CD14-positive monocyte (primary cell): ENCODE measurements around the gene TMEM174. TPM values are rescaled to one million over a fixed set of nuclear protein-coding genes. Genes with fewer than 3 reads are reported as not detected.

Experiments used
- DNase-seq, 3 donors: peaks; one replicate each; pipeline ENCODE4 v3.0.0-alpha.2; 2011 to 2022
- H2AFZ ChIP-seq: 2 replicates; pipeline ENCODE4 v1.6.0; 2012; ENCODE audit warnings: mild to moderate bottlenecking, low read depth, low read length, inconsistent platforms; ENCODE audit not compliant: insufficient read depth, poor library complexity, severe bottlenecking
- H3K27ac ChIP-seq, 2 donors: 1 replicate in 1 of 2; 2 replicates in 1 of 2; pipeline ENCODE4 v1.5.1; 2012 to 2013; ENCODE audit warnings: low read length in 2 of 2, control low read depth in 1 of 2, inconsistent platforms in 1 of 2, low read depth in 1 of 2, mild to moderate bottlenecking in 1 of 2
- H3K27me3 ChIP-seq, 2 donors: one replicate each; pipeline versions ENCODE4 v1.6.0 to v1.6.1; 2011 to 2013; ENCODE audit warnings: low read length in 2 of 2; ENCODE audit not compliant: control insufficient read depth in 2 of 2, insufficient read depth in 2 of 2
- H3K36me3 ChIP-seq, 2 donors: replicated peaks in 1 of 2; 1 replicate in 1 of 2; 2 replicates in 1 of 2; pipeline versions ENCODE4 v1.5.1 to v1.6.1; 2012 to 2013; ENCODE audit warnings: low read length in 2 of 2, control low read depth in 1 of 2, inconsistent platforms in 1 of 2, mild to moderate bottlenecking in 1 of 2; ENCODE audit not compliant: insufficient read depth in 2 of 2, control insufficient read depth in 1 of 2
- H3K4me1 ChIP-seq, 2 donors: 1 replicate in 1 of 2; 2 replicates in 1 of 2; pipeline versions ENCODE4 v1.5.1 to v1.6.1; 2012 to 2013; ENCODE audit warnings: low read length in 2 of 2, control low read depth in 1 of 2, inconsistent platforms in 1 of 2, mild to moderate bottlenecking in 1 of 2, moderate library complexity in 1 of 2; ENCODE audit not compliant: insufficient read depth in 2 of 2, control insufficient read depth in 1 of 2
- H3K4me2 ChIP-seq: replicated peaks from 2 replicates; pipeline ENCODE3; 2012; ENCODE audit warnings: low read length, moderate library complexity, mild to moderate bottlenecking; ENCODE audit not compliant: poor library complexity, severe bottlenecking; ENCODE audit errors: extremely low read depth
- H3K4me3 ChIP-seq, 3 experiments: fragments of 200-600 bp in 1 of 3; sonication (generic) in 1 of 3; replicated peaks in 1 of 3; 1 replicate in 2 of 3; 2 replicates in 1 of 3; pipeline ENCODE4 v1.5.1; 2011 to 2013; ENCODE audit warnings: low read length in 3 of 3, mild to moderate bottlenecking in 3 of 3, control low read depth in 2 of 3, low read depth in 2 of 3, inconsistent platforms in 1 of 3, moderate library complexity in 1 of 3
- H3K79me2 ChIP-seq: 2 replicates; pipeline ENCODE4 v1.6.0; 2012; ENCODE audit warnings: mild to moderate bottlenecking, control low read depth, inconsistent platforms, low read length, moderate library complexity; ENCODE audit not compliant: insufficient read depth
- H3K9ac ChIP-seq: 2 replicates; pipeline ENCODE4 v1.6.0; 2017; ENCODE audit warnings: low read length, mild to moderate bottlenecking; ENCODE audit not compliant: insufficient read depth, poor library complexity, severe bottlenecking
- H3K9me3 ChIP-seq, 2 donors: replicated peaks in 1 of 2; 1 replicate in 1 of 2; 2 replicates in 1 of 2; pipeline versions ENCODE4 v1.5.1 to v1.6.1; 2012 to 2013; ENCODE audit warnings: low read length in 2 of 2, control low read depth in 1 of 2; ENCODE audit not compliant: control insufficient read depth in 1 of 2, insufficient read depth in 1 of 2
- H4K20me1 ChIP-seq: 2 replicates; pipeline ENCODE4 v1.6.0; 2012; ENCODE audit warnings: mild to moderate bottlenecking, low read length, control low read depth, moderate library complexity; ENCODE audit not compliant: insufficient read depth
- H3K27ac Mint-ChIP-seq, 7 donors: one replicate each; pipeline ENCODE4 v1.8.0; 2020; ENCODE audit warnings: mild to moderate bottlenecking in 7 of 7, mixed read lengths in 7 of 7, moderate library complexity in 6 of 7, inconsistent platforms in 2 of 7
- H3K27me3 Mint-ChIP-seq, 3 donors: one replicate each; pipeline ENCODE4 v1.8.0; 2021 to 2022; ENCODE audit warnings: low read depth in 3 of 3, mild to moderate bottlenecking in 3 of 3, mixed read lengths in 3 of 3, moderate library complexity in 3 of 3, inconsistent platforms in 1 of 3
- H3K36me3 Mint-ChIP-seq, 2 donors: one replicate each; pipeline ENCODE4 v1.8.0; 2020; ENCODE audit warnings: mixed read lengths in 2 of 2, inconsistent platforms in 1 of 2, mild to moderate bottlenecking in 1 of 2
- H3K4me1 Mint-ChIP-seq: one replicate; pipeline ENCODE4 v1.8.0; 2020; ENCODE audit warnings: mild to moderate bottlenecking, mixed read lengths
- H3K4me3 Mint-ChIP-seq, 2 donors: one replicate each; pipeline ENCODE4 v1.8.0; 2020; ENCODE audit warnings: mild to moderate bottlenecking in 2 of 2, mixed read lengths in 2 of 2, moderate library complexity in 1 of 2
- H3K9me3 Mint-ChIP-seq, 7 donors: one replicate each; pipeline ENCODE4 v1.8.0; 2020 to 2022; ENCODE audit warnings: mixed read lengths in 7 of 7, mild to moderate bottlenecking in 6 of 7, moderate library complexity in 6 of 7, inconsistent platforms in 2 of 7
- CTCF ChIP-seq: fragments of 200-600 bp; IDR thresholded peaks from one replicate; pipeline ENCODE4 v1.8.0; 2022; ENCODE audit warnings: antibody characterized with exemption, mild to moderate bottlenecking
- WGBS: methylation state at CpG from one replicate; pipeline ENCODE4 v1.1.5; 2013; ENCODE audit warnings: missing lambda C conversion rate; ENCODE audit not compliant: insufficient coverage; 5-methylcytosine and 5-hydroxymethylcytosine counted together
- intact Hi-C, 2 donors: fragments of 100-400 bp; cut with micrococcal nuclease; formaldehyde crosslinking; loops; one replicate each; pipeline versions ENCODE4 v1.15.0 to v1.15.1; 2023
- polyA plus RNA-seq, 3 donors: library from polyadenylated mRNA; depleted of rRNA in 1 of 3; unstranded in 2 of 3; stranded (reverse) in 1 of 3; fragments of 300-500 nt in 2 of 3; fragments of >200 nt in 1 of 3; fragmentation: Illumina TruSeq in 2 of 3; gene quantifications; 1 replicate in 2 of 3; 2 replicates in 1 of 3; pipeline ENCODE4 v1.2.3, GENCODE V29; 2012 to 2021

Gene TMEM174
- polyA plus RNA-seq, 3 donors, result not detected

- peaks cover 0 to 1% of the 10 kb centered on the region in 2 donors for H3K36me3 Mint-ChIP-seq
- intact Hi-C loops, result loop anchor here in 1 of 2 donors (5.0 kb wide), 1 partner anchor 237 kb away; no protein-coding TSS in a partner anchor
- no peak overlapping the region for H3K27ac Mint-ChIP-seq
- TF ChIP-seq CTCF, result no peak
- peak overlapping the region; percentile 70 for H2AFZ ChIP-seq
- no peak for DNase-seq
- H3K27me3 ChIP-seq, result peaks cover 59 to 70% of the 10 kb centered on the region in 2 donors
- H4K20me1 ChIP-seq, result no peaks in the 10 kb centered on the region
- H3K36me3 ChIP-seq, result no peaks in the 10 kb centered on the region
- H3K79me2 ChIP-seq, result no peaks in the 10 kb centered on the region
- peaks cover 6 to 7% of the 10 kb centered on the region in 2 donors for H3K4me1 ChIP-seq
- H3K27ac ChIP-seq, result no peak overlapping the region
- H3K4me3 ChIP-seq, result peak overlapping the region; percentile 8 to 63 (median 38)
- 0% methylated on average over 6 of the region's 10 CpGs for WGBS
- peak overlapping the region; percentile 74 to 90 for H3K4me3 Mint-ChIP-seq
- peaks cover 9% of the 10 kb centered on the region for H3K4me1 Mint-ChIP-seq
- peak overlapping the region; percentile 74 for H3K4me2 ChIP-seq
- peaks cover 0 to 15% (median 10%) of the 10 kb centered on the region in 7 donors for H3K9me3 Mint-ChIP-seq
- peaks cover 68 to 90% (median 74%) of the 10 kb centered on the region in 3 donors for H3K27me3 Mint-ChIP-seq
- H3K9me3 ChIP-seq, result no peaks in the 10 kb centered on the region
- no peak overlapping the region for H3K9ac ChIP-seq
These were observed 42.5 kb downstream of the TMEM174 start for GRCh38 chr5:73215531-73215890.

- Mint-ChIP-seq H3K36me3 (peaks cover 0 to 1% of the 10 kb centered on the region in 2 donors), H3K27me3 (peaks cover 68 to 90% (median 75%) of the 10 kb centered on the region in 3 donors), H3K4me1 (peaks cover 9% of the 10 kb centered on the region), H3K4me3 (peak overlapping the region; percentile 74 to 90), H3K27ac (no peak overlapping the region), H3K9me3 (peaks cover 0 to 15% (median 8%) of the 10 kb centered on the region in 7 donors)
- intact Hi-C loops, result loop anchor here in 1 of 2 donors (5.0 kb wide), 1 partner anchor 236 kb away; no protein-coding TSS in a partner anchor
- Histone ChIP-seq H3K4me1 (peaks cover 6 to 7% of the 10 kb centered on the region in 2 donors), H3K9ac (no peak overlapping the region), H4K20me1 (no peaks in the 10 kb centered on the region), H2AFZ (peak overlapping the region; percentile 70), H3K27ac (no peak overlapping the region), H3K27me3 (peaks cover 64 to 75% of the 10 kb centered on the region in 2 donors), H3K4me3 (peak overlapping the region; percentile 8 to 63 (median 38)), H3K36me3 (no peaks in the 10 kb centered on the region), H3K4me2 (peak overlapping the region; percentile 74), H3K79me2 (no peaks in the 10 kb centered on the region), H3K9me3 (no peaks in the 10 kb centered on the region)
- peak; percentile 77 for TF ChIP-seq CTCF
- under 1% methylated on average over 56 of the region's 67 CpGs for WGBS
- peak; percentile 23 to 37 (median 31) for DNase-seq
These were observed 43.1 kb downstream of the TMEM174 start for GRCh38 chr5:73215891-73216610.
